SK-N-SH (cell line): ENCODE data around the gene SNX3.
"Not testable (repeated sequence)": the region's sequence is repeated elsewhere in the genome, so short reads cannot be mapped to it uniquely, and the experiment has no call there.

Experiments used
- CTCF ChIP-seq: fragments of 200-600 bp; sonication (generic); IDR thresholded peaks from 2 replicates; pipeline ENCODE4 v1.6.1; 2017; ENCODE audit warnings: antibody characterized with exemption, mild to moderate bottlenecking, moderate library complexity
- NFIC ChIP-seq: IDR thresholded peaks from 2 replicates; pipeline ENCODE4 v1.4.0; 2012; ENCODE audit warnings: borderline replicate concordance
- POLR2AphosphoS5 ChIP-seq: IDR thresholded peaks from 2 replicates; pipeline ENCODE4 v1.6.1; 2012; ENCODE audit warnings: low read depth, low read length
- TAF1 ChIP-seq: IDR thresholded peaks from 2 replicates; pipeline ENCODE4 v1.6.1; 2012; ENCODE audit warnings: low read depth, mild to moderate bottlenecking, low read length, moderate library complexity, borderline replicate concordance

DNA sequence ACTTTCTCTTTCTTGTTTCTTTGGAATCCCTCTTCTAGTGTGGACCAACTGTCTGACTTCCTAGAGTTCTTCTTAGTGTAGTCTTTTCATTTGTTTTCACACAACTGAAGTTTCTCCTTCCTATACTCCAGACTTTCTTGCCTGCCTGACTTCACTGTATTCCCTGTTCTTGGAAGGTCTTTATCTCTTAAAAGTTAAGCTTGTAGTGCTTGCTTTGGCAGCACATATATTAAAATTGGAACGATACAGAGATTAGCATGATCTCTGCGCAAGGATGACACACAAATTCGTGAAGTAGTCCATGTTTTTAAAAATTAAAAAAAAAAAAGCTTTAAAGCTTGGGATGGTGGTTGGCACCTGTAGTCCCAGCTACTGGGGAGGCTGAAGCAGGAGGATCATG, 31.7 kb upstream of the SNX3 start:
- TF ChIP-seq CTCF, TAF1, POLR2AphosphoS5, NFIC: not testable (repeated sequence)
